Calu3 (cell line): ENCODE measurements around the gene AQP3. TPM values are rescaled to one million over a fixed set of nuclear protein-coding genes. Genes with fewer than 3 reads are reported as not detected.
"Not testable (repeated sequence)": the region's sequence is repeated elsewhere in the genome, so short reads cannot be mapped to it uniquely, and the experiment has no call there.

Source experiments
- BruUV-seq: library from RNA; stranded (reverse); fragments of 400-500 nt; replicated peaks from 2 replicates; lab custom pipeline; 2021; lab: Mats Ljungman, UMichigan
- CTCF ChIA-PET: fragments of 300-600 bp; sonication (Branson Sonifier 250); formaldehyde crosslinking; loops from one replicate; lab custom pipeline; 2022; ENCODE audit warnings: antibody characterized with exemption; lab: Charles Lee
- DNase-seq: peaks from one replicate; pipeline ENCODE4 v3.0.0; 2022
- H3K27ac Mint-ChIP-seq: one replicate; pipeline ENCODE4 v1.8.0; 2022; ENCODE audit warnings: mixed read lengths; ENCODE audit not compliant: unreplicated experiment
- H3K27me3 Mint-ChIP-seq: one replicate; pipeline ENCODE4 v1.8.0; 2022; ENCODE audit warnings: mixed read lengths; ENCODE audit not compliant: unreplicated experiment
- H3K36me3 Mint-ChIP-seq: one replicate; pipeline ENCODE4 v1.8.0; 2022; ENCODE audit warnings: mild to moderate bottlenecking, moderate library complexity, mixed read lengths; ENCODE audit not compliant: insufficient read depth, unreplicated experiment
- H3K4me1 Mint-ChIP-seq: one replicate; pipeline ENCODE4 v1.8.0; 2022; ENCODE audit warnings: mild to moderate bottlenecking, low read depth, mixed read lengths; ENCODE audit not compliant: unreplicated experiment
- H3K4me3 Mint-ChIP-seq: one replicate; pipeline ENCODE4 v1.8.0; 2022; ENCODE audit warnings: mild to moderate bottlenecking, low read depth, moderate library complexity, mixed read lengths; ENCODE audit not compliant: unreplicated experiment
- H3K9me3 Mint-ChIP-seq: one replicate; pipeline ENCODE4 v1.8.0; 2022; ENCODE audit warnings: low read depth, mixed read lengths; ENCODE audit not compliant: unreplicated experiment
- intact Hi-C: fragments of 100-400 bp; cut with micrococcal nuclease; formaldehyde crosslinking; loops from one replicate; pipeline ENCODE4 v1.10.0; 2022; ENCODE audit not compliant: unreplicated experiment
- microRNA-seq: library from miRNA; unstranded; fragments of <30 nt; microRNA quantifications from one replicate; pipeline ENCODE4 v1.2.0, GENCODE V29; 2022
- total RNA-seq: library from RNA; stranded (reverse); gene quantifications from 2 replicates; pipeline ENCODE4 v1.2.3, GENCODE V29; 2022
- TF ChIP-seq, protein P1 (sequence below): fragments of 200-600 bp; IDR thresholded peaks from one replicate; pipeline ENCODE4 v1.8.0; 2022; ENCODE audit warnings: antibody characterized with exemption; ENCODE audit not compliant: unreplicated experiment

The AQP3 gene
- total RNA-seq, 1 experiment from 2014 or later, result 4.6 TPM

DNA sequence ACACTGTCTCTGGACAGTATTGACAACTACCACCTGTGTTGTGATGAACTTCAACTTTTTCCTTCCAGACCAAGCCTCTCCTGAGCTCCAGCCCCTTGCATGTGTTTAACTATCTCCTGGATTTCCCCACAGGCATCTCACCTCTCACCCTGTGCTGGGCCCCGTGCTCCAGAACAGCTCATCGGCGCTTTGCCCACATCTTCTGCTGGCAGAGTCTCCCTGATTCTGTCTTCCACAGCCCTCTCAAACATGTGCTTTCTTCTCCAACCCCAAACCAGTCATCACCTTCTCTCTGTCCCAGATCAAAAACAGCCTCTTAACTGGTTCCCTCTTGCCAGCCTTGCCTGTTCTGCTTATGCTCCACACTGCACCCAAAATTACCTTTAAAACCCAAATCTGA is 53.4 kb downstream of the AQP3 start:
- H3K36me3 Mint-ChIP-seq, DNase-seq, intact Hi-C loops, H3K27me3 Mint-ChIP-seq, H3K4me3 Mint-ChIP-seq, CTCF ChIA-PET, BruUV-seq, H3K9me3 Mint-ChIP-seq: not testable (repeated sequence)
- Mint-ChIP-seq H3K27ac (peak overlapping the region; percentile 22), H3K4me1 (peaks cover 55% of the 10 kb centered on the region)

DNA sequence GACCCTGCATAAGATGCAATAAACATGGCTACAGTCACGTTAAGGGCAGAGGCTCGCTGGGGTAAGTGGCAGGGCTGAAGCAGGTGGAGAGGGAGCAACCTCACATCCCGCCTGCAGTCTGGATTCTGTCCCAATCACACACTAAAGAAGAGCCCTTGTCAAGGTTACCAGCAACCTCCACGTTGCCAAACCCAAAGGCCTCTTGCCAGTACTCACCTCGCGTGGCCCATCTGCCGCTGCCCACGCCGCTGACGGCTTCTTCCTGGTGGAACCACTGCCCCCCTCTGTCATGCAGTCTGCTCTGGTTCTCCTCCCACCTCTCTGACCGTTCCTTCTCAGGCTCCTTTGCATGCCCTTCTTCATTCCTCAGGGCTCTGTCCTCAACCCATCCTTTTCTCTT is 53.8 kb downstream of the AQP3 start:
- Mint-ChIP-seq H3K4me1 (peaks cover 55% of the 10 kb centered on the region), H3K27me3 (no peaks in the 10 kb centered on the region), H3K4me3 (no peak overlapping the region), H3K36me3 (peaks cover 9% of the 10 kb centered on the region), H3K27ac (peak overlapping the region; percentile 22), H3K9me3 (no peaks in the 10 kb centered on the region)
- TF ChIP-seq, protein P1, sequence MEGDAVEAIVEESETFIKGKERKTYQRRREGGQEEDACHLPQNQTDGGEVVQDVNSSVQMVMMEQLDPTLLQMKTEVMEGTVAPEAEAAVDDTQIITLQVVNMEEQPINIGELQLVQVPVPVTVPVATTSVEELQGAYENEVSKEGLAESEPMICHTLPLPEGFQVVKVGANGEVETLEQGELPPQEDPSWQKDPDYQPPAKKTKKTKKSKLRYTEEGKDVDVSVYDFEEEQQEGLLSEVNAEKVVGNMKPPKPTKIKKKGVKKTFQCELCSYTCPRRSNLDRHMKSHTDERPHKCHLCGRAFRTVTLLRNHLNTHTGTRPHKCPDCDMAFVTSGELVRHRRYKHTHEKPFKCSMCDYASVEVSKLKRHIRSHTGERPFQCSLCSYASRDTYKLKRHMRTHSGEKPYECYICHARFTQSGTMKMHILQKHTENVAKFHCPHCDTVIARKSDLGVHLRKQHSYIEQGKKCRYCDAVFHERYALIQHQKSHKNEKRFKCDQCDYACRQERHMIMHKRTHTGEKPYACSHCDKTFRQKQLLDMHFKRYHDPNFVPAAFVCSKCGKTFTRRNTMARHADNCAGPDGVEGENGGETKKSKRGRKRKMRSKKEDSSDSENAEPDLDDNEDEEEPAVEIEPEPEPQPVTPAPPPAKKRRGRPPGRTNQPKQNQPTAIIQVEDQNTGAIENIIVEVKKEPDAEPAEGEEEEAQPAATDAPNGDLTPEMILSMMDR, result no peak
- intact Hi-C loops, result no loop called here
- CTCF ChIA-PET, result no interaction called here
- no TSS peak for BruUV-seq
- no peak for DNase-seq

DNA sequence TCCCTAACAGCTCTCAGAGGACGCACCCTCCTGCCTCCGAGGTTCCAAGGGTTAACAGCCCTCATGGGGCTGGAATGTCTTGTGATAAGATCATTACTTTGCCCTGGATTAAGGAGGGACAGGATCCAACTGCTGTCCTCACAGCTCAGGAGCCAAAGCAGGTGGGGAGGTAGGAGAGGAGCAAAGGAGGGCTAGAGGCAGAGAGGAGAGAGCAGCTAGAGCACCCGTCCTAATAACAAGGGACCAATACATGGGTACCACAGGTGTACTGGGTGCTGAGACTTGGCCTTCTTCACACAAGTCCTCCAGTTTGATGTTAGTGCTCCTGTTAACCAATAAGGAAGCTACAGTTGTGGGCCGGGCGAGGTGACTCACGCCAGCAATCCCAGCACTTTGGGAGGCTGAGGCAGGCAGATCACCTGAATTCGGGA is 54.8 kb downstream of the AQP3 start:
- H3K4me1 Mint-ChIP-seq, result peaks cover 49% of the 10 kb centered on the region
- DNase-seq, intact Hi-C loops, H3K27ac Mint-ChIP-seq, H3K9me3 Mint-ChIP-seq, BruUV-seq, H3K27me3 Mint-ChIP-seq, H3K36me3 Mint-ChIP-seq, H3K4me3 Mint-ChIP-seq: not testable (repeated sequence)
- CTCF ChIA-PET, result interaction anchor here (0.6 kb wide), 2 partner anchors 139 to 345 kb away, joined by 3 to 5 read pairs; no protein-coding TSS in a partner anchor

Small RNAs within 50 kb of the gene (microRNA-seq; reads per million reads assigned to microRNA genes)
- not detected for gene MIR6851

Other genes with a start within 250 kb of the AQP3 start
- not detected in 2 replicates for gene SPINK4, start 207.4 kb downstream of the AQP3 start, total RNA-seq
- gene BAG1, start 182.9 kb downstream of the AQP3 start, total RNA-seq, result 35.2 and 46.2 TPM in 2 replicates
- 49.6 and 63.7 TPM in 2 replicates for gene CHMP5, start 182.5 kb downstream of the AQP3 start, total RNA-seq
- 27.3 and 31.1 TPM in 2 replicates for gene NFX1, start 157.1 kb downstream of the AQP3 start, total RNA-seq
- 0.35 and 1.2 TPM in 2 replicates for gene AQP7, start 45.0 kb downstream of the AQP3 start, total RNA-seq
- 39.3 and 48.7 TPM in 2 replicates for gene NOL6, start 26.3 kb upstream of the AQP3 start, total RNA-seq
- 30.5 and 30.8 TPM in 2 replicates for gene ANKRD18B, start 76.7 kb upstream of the AQP3 start, total RNA-seq